H1 (cell line): ENCODE results near the gene MEGF9. TPM values are rescaled to one million over a fixed set of nuclear protein-coding genes. Genes with fewer than 3 reads are reported as not detected.

Source experiments
- CTCF ChIA-PET: fragments of 300-600 bp; sonication (Branson Sonifier 250); formaldehyde crosslinking; loops from one replicate; lab custom pipeline; 2021; ENCODE audit not compliant: partially characterized antibody; lab: Charles Lee
- POLR2A ChIA-PET: fragments of 300-600 bp; sonication (Branson Sonifier 250); formaldehyde crosslinking; loops from one replicate; lab custom pipeline; 2021; ENCODE audit warnings: inconsistent platforms; ENCODE audit not compliant: partially characterized antibody; lab: Charles Lee
- DNase-seq, 2 experiments: peaks; one replicate each; pipeline versions ENCODE4 v3.0.0 to v3.0.0-alpha.2; 2010 to 2022; ENCODE audit warnings: low spot score in 2 of 2, low read depth in 1 of 2, mixed read lengths in 1 of 2
- FAIRE-seq: peaks from 2 replicates; lab custom pipeline; 2011; peaks lifted over from hg19 to GRCh38; lab: Jason Lieb, UNC
- H2AFZ ChIP-seq: 2 replicates; pipeline ENCODE4 v1.8.1; 2012; ENCODE audit warnings: low read length, inconsistent platforms
- H2AK5ac ChIP-seq: 2 replicates; pipeline ENCODE4 v1.6.1; 2013; ENCODE audit warnings: low read depth, low read length
- H2BK120ac ChIP-seq: replicated peaks from 2 replicates; pipeline ENCODE3; 2013; ENCODE audit warnings: low read depth, low read length, inconsistent platforms
- H2BK12ac ChIP-seq: 2 replicates; pipeline ENCODE4 v1.6.1; 2013; ENCODE audit warnings: low read depth, low read length
- H2BK15ac ChIP-seq: 2 replicates; pipeline ENCODE4 v1.6.1; 2013; ENCODE audit warnings: low read length
- H2BK20ac ChIP-seq: 2 replicates; pipeline ENCODE4 v1.6.1; 2013; ENCODE audit warnings: low read length
- H2BK5ac ChIP-seq: 2 replicates; pipeline ENCODE4 v1.6.1; 2013; ENCODE audit warnings: low read depth, low read length
- H3K14ac ChIP-seq: 2 replicates; pipeline ENCODE4 v1.6.1; 2013; ENCODE audit warnings: inconsistent platforms; ENCODE audit not compliant: insufficient read length
- H3K18ac ChIP-seq: 2 replicates; pipeline ENCODE4 v1.6.1; 2013; ENCODE audit warnings: low read length; ENCODE audit errors: extremely low read depth
- H3K23ac ChIP-seq: 2 replicates; pipeline ENCODE4 v1.6.1; 2013; ENCODE audit warnings: inconsistent platforms; ENCODE audit not compliant: insufficient read length
- H3K23me2 ChIP-seq: 2 replicates; pipeline ENCODE4 v1.6.1; 2013; ENCODE audit warnings: low read depth, low read length
- H3K27ac ChIP-seq: 2 replicates; pipeline ENCODE4 v1.6.1; 2011; ENCODE audit warnings: low read depth, low read length, inconsistent platforms
- H3K27me3 ChIP-seq, 4 experiments: replicated peaks in 1 of 4; 1 replicate in 1 of 4; 2 replicates in 3 of 4; pipeline versions ENCODE4 v1.6.1 to v1.8.1; 2011 to 2013; ENCODE audit warnings: low read length in 3 of 4, mild to moderate bottlenecking in 3 of 4, inconsistent platforms in 2 of 4, mixed read lengths in 2 of 4, moderate library complexity in 1 of 4; ENCODE audit not compliant: control insufficient read depth in 3 of 4, insufficient read depth in 3 of 4; ENCODE audit errors: extremely low read depth in 1 of 4
- H3K36me3 ChIP-seq, 4 experiments: 2 replicates each; pipeline versions ENCODE4 v1.6.1 to v1.8.1; 2011 to 2013; ENCODE audit warnings: mild to moderate bottlenecking in 4 of 4, low read length in 3 of 4, moderate library complexity in 2 of 4, control low read depth in 1 of 4, inconsistent platforms in 1 of 4; ENCODE audit not compliant: insufficient read depth in 4 of 4, control insufficient read depth in 2 of 4
- H3K4ac ChIP-seq: replicated peaks from 2 replicates; pipeline ENCODE3; 2013; ENCODE audit warnings: low read length, low read depth, mixed read lengths, inconsistent platforms; ENCODE audit not compliant: insufficient read length
- H3K4me1 ChIP-seq, 4 experiments: replicated peaks in 1 of 4; 1 replicate in 1 of 4; 2 replicates in 3 of 4; pipeline versions ENCODE4 v1.6.1 to v1.8.1; 2011 to 2013; ENCODE audit warnings: low read length in 3 of 4, inconsistent platforms in 2 of 4, mixed read lengths in 1 of 4; ENCODE audit not compliant: insufficient read depth in 4 of 4, control insufficient read depth in 3 of 4
- H3K4me2 ChIP-seq, 2 experiments: 2 replicates each; pipeline versions ENCODE4 v1.6.1 to v1.8.1; 2011 to 2013; ENCODE audit warnings: low read depth in 2 of 2, low read length in 2 of 2, control low read depth in 1 of 2, inconsistent platforms in 1 of 2, mild to moderate bottlenecking in 1 of 2; ENCODE audit not compliant: insufficient read depth in 1 of 2
- H3K4me3 ChIP-seq, 4 experiments: fragments of 200-600, 300-600 bp in 1 of 4; sonication (generic), shearing (Covaris generic), sonication (Bioruptor Twin) in 1 of 4; 2 replicates each; pipeline versions ENCODE4 v1.5.1 to v1.8.1; 2011 to 2016; ENCODE audit warnings: low read length in 4 of 4, low read depth in 3 of 4, control low read depth in 2 of 4, inconsistent platforms in 2 of 4, mild to moderate bottlenecking in 2 of 4, mixed read lengths in 1 of 4, moderate library complexity in 1 of 4; ENCODE audit not compliant: insufficient read depth in 2 of 4; ENCODE audit errors: extremely low read depth in 1 of 4
- H3K56ac ChIP-seq: replicated peaks from 2 replicates; pipeline ENCODE3; 2013; ENCODE audit warnings: low read depth, mild to moderate bottlenecking, mixed read lengths, low read length, inconsistent platforms; ENCODE audit not compliant: insufficient read length
- H3K79me1 ChIP-seq: 2 replicates; pipeline ENCODE4 v1.6.1; 2013; ENCODE audit warnings: low read depth, low read length, control low read depth
- H3K79me2 ChIP-seq, 2 experiments: 2 replicates each; pipeline versions ENCODE4 v1.6.1 to v1.8.1; 2012 to 2013; ENCODE audit warnings: low read length in 2 of 2, mild to moderate bottlenecking in 2 of 2, inconsistent platforms in 1 of 2; ENCODE audit not compliant: insufficient read depth in 2 of 2, control insufficient read depth in 1 of 2
- H3K9ac ChIP-seq, 4 experiments: replicated peaks in 1 of 4; 1 replicate in 1 of 4; 2 replicates in 3 of 4; pipeline versions ENCODE4 v1.6.1 to v1.8.1; 2011 to 2013; ENCODE audit warnings: low read depth in 3 of 4, low read length in 3 of 4, control low read depth in 2 of 4, mild to moderate bottlenecking in 2 of 4, moderate library complexity in 2 of 4, inconsistent platforms in 1 of 4; ENCODE audit errors: extremely low read depth in 1 of 4
- H3K9me3 ChIP-seq, 2 experiments: 2 replicates each; pipeline versions ENCODE4 v1.6.1 to v1.8.1; 2012 to 2013; ENCODE audit warnings: mild to moderate bottlenecking in 2 of 2, moderate library complexity in 2 of 2, control low read depth in 1 of 2, inconsistent platforms in 1 of 2, low read depth in 1 of 2, low read length in 1 of 2, mixed read lengths in 1 of 2; ENCODE audit not compliant: insufficient read depth in 2 of 2
- H4K20me1 ChIP-seq, 2 experiments: replicated peaks in 1 of 2; 2 replicates each; pipeline versions ENCODE3 to v1.8.1; 2011 to 2013; ENCODE audit warnings: inconsistent platforms in 2 of 2, low read length in 2 of 2, mild to moderate bottlenecking in 1 of 2; ENCODE audit not compliant: insufficient read depth in 2 of 2, control insufficient read depth in 1 of 2
- H4K5ac ChIP-seq: 2 replicates; pipeline ENCODE4 v1.6.1; 2013; ENCODE audit warnings: low read length, low read depth, mixed read lengths, inconsistent platforms; ENCODE audit not compliant: insufficient read length
- H4K8ac ChIP-seq: 2 replicates; pipeline ENCODE4 v1.8.0; 2013; ENCODE audit warnings: mild to moderate bottlenecking, moderate library complexity, low read length, inconsistent platforms; ENCODE audit not compliant: insufficient read depth; ENCODE audit errors: extremely low read depth
- H4K91ac ChIP-seq: replicated peaks from 2 replicates; pipeline ENCODE3; 2013; ENCODE audit warnings: low read length, mixed read lengths, inconsistent platforms; ENCODE audit not compliant: insufficient read length
- ATF2 ChIP-seq: IDR thresholded peaks from 2 replicates; pipeline ENCODE4 v1.6.1; 2012; ENCODE audit warnings: low read length, inconsistent platforms
- CHD2 ChIP-seq: IDR thresholded peaks from 2 replicates; pipeline ENCODE4 v1.6.1; 2012; ENCODE audit warnings: low read length, improper control_type of control experiment
- JUND ChIP-seq: IDR thresholded peaks from 2 replicates; pipeline ENCODE4 v1.6.1; 2011; ENCODE audit warnings: mild to moderate bottlenecking, improper control_type of control experiment, low read length
- KDM1A ChIP-seq: fragments of 200-600, 300-600 bp; sonication (generic); IDR thresholded peaks from 2 replicates; pipeline ENCODE4 v1.7.1; 2016; ENCODE audit warnings: mild to moderate bottlenecking, low read length, borderline replicate concordance
- RFX5 ChIP-seq: IDR thresholded peaks from 2 replicates; pipeline ENCODE4 v1.6.1; 2011; ENCODE audit warnings: low read depth, low read length, improper control_type of control experiment, borderline replicate concordance
- SIN3A ChIP-seq, 2 experiments: IDR thresholded peaks in 1 of 2; conservative IDR thresholded peaks in 1 of 2; 2 replicates each; pipeline ENCODE4 v1.6.1; 2011 to 2012; ENCODE audit warnings: low read length in 2 of 2, improper control_type of control experiment in 1 of 2, low read depth in 1 of 2, mild to moderate bottlenecking in 1 of 2
- SP4 ChIP-seq: IDR thresholded peaks from 2 replicates; pipeline ENCODE4 v1.6.1; 2012; ENCODE audit warnings: low read length, inconsistent platforms
- USF2 ChIP-seq: IDR thresholded peaks from 2 replicates; pipeline ENCODE4 v1.6.1; 2011; ENCODE audit warnings: low read length, improper control_type of control experiment
- WGBS, 2 experiments: shearing (Covaris generic) in 1 of 2; methylation state at CpG; one replicate each; pipeline versions ENCODE4 v1.1.6 to v1.1.7; 2013 to 2015; ENCODE audit warnings: low lambda C conversion rate in 2 of 2, mixed read lengths in 2 of 2, inconsistent platforms in 1 of 2, low coverage in 1 of 2, missing lambda C conversion rate in 1 of 2; ENCODE audit not compliant: insufficient replicate concordance in 2 of 2, insufficient coverage in 1 of 2, insufficient read length in 1 of 2; ENCODE audit errors: extremely low coverage in 1 of 2, missing lambda C conversion rate in 1 of 2; 5-methylcytosine and 5-hydroxymethylcytosine counted together
- polyA plus RNA-seq, 7 experiments: library from polyadenylated mRNA; depleted of rRNA in 3 of 7; stranded (reverse) in 5 of 7; unstranded in 2 of 7; fragments of >200 nt in 5 of 7; fragments of 200-250 nt in 2 of 7; gene quantifications; 1 replicate in 5 of 7; 2 replicates in 1 of 7; 4 replicates in 1 of 7; pipeline versions ENCODE4 v1.2.1 to v1.2.3, GENCODE V29; 2011 to 2013; ENCODE audit warnings: missing spikeins in 2 of 7, mixed read lengths in 2 of 7
- total RNA-seq: library from RNA; stranded (reverse); fragmentation: NEBNext Ultra II Directional; extraction: Animal tissue kit (Norgen Biotek cat#: 25700); gene quantifications from 2 replicates; pipeline ENCODE4 v1.2.1, GENCODE V29; 2021

Gene MEGF9
- total and polyA plus RNA-seq, 2 of the 8 experiments (the other 6 are each of a cell fraction or from before 2014, with no cell fraction given), result 0.45 to 1.8 TPM

- H3K79me1 ChIP-seq, result no peaks in the 10 kb centered on the region
- no peaks in the 10 kb centered on the region for H3K9me3 ChIP-seq
- no peak overlapping the region for H3K56ac ChIP-seq
- H3K27ac ChIP-seq, result no peak overlapping the region
- no peak for DNase-seq
- H4K20me1 ChIP-seq, result no peaks in the 10 kb centered on the region
- WGBS, 2 experiments, result 91% methylated on average over 4 of the region's 4 CpGs; no CpG with 5 or more reads in 1 of the 2 experiments
- H4K91ac ChIP-seq, result no peak overlapping the region
- no peak overlapping the region for H2BK120ac ChIP-seq
- H3K4me3 ChIP-seq, result no peak overlapping the region
- H3K23me2 ChIP-seq, result no peaks in the 10 kb centered on the region; the same call in 1 of the 2 replicates
- H2BK20ac ChIP-seq, result no peak overlapping the region
- no peaks in the 10 kb centered on the region for H3K79me2 ChIP-seq
- CTCF ChIA-PET, result interaction anchor here (0.5 to 1.4 kb wide), 4 partner anchors 14 to 389 kb away, joined by 3 to 5 read pairs (median 4); no protein-coding TSS in a partner anchor
- TF ChIP-seq RFX5 (no peak), SIN3A (conservative IDR thresholded peaks at IDR 0.05 in 1 of 2, IDR thresholded peaks at IDR 0.05 in 1 of 2; ENCODE audit: low read depth in 1 of 2, low read length in 2 of 2) (no peak), CHD2 (no peak), USF2 (no peak), KDM1A (no peak), JUND (no peak), ATF2 (no peak), SP4 (no peak)
- TF ChIP-seq, all 59 proteins: peak for 0
- H3K23ac ChIP-seq, result no peak overlapping the region
- H2BK5ac ChIP-seq, result no peak overlapping the region
- no peak overlapping the region for H2AK5ac ChIP-seq
- no peaks in the 10 kb centered on the region for H3K4me1 ChIP-seq
- POLR2A ChIA-PET, result no interaction called here
- no peak overlapping the region for H3K9ac ChIP-seq
- no peak overlapping the region for H3K14ac ChIP-seq
- no peak overlapping the region for H2BK12ac ChIP-seq
- H4K5ac ChIP-seq, result no peak overlapping the region
- no peak overlapping the region for H4K8ac ChIP-seq
- no peak overlapping the region for H2AFZ ChIP-seq
- H3K36me3 ChIP-seq, result no peaks in the 10 kb centered on the region
- no peak overlapping the region for H3K4me2 ChIP-seq
- no peak overlapping the region for H3K18ac ChIP-seq
- H3K4ac ChIP-seq, result no peak overlapping the region
- H2BK15ac ChIP-seq, result no peak overlapping the region
- H3K27me3 ChIP-seq, result no peaks in the 10 kb centered on the region
- no peak for FAIRE-seq
These were observed 67.3 kb downstream of the MEGF9 start for GRCh38 chr9:120646948-120647347.
